NCI-H82 (cell line): Measurements from ENCODE around the gene MUC6.

Experiments
- DNase-seq: peaks from one replicate; lab custom pipeline; 2025; lab: John Stamatoyannopoulos, UW

The MUC6 gene

GRCh38 chr11:1036303-1036923 lies at the start of gene MUC6:
TSS of gene MUC6 (minus strand) at chr11:1036718. CDS start at chr11:1036655, 63 bp downstream.
- no peak for DNase-seq

GRCh38 chr11:1085440-1086170 lies 49.1 kb upstream of the MUC6 start:
- DNase-seq = no peak

GRCh38 chr11:1084561-1085439 lies 48.3 kb upstream of the MUC6 start:
- no peak for DNase-seq

- DNase-seq = no peak
Observed at GRCh38 chr11:1083621-1084551, 47.4 kb upstream of the MUC6 start.

GRCh38 chr11:1082728-1083620 lies 46.5 kb upstream of the MUC6 start:
- no peak for DNase-seq

- no peak for DNase-seq
Observed at GRCh38 chr11:1082346-1082727, 45.8 kb upstream of the MUC6 start.

- no peak for DNase-seq
Observed at GRCh38 chr11:1081601-1082311, 45.2 kb upstream of the MUC6 start.

- DNase-seq = no peak
Observed at GRCh38 chr11:1078191-1078601, 41.7 kb upstream of the MUC6 start.

GRCh38 chr11:1077417-1078119 lies 41.0 kb upstream of the MUC6 start:
- DNase-seq = no peak

GRCh38 chr11:1077033-1077416 lies 40.5 kb upstream of the MUC6 start:
- DNase-seq = no peak

GRCh38 chr11:1076061-1076665 lies 39.6 kb upstream of the MUC6 start:
- DNase-seq = no peak

- DNase-seq = no peak
Observed at GRCh38 chr11:1075341-1075911, 38.9 kb upstream of the MUC6 start.

- no peak for DNase-seq
Observed at GRCh38 chr11:1074244-1075221, 38.0 kb upstream of the MUC6 start, which contains the start of gene MUC2. TSS of gene MUC2 (plus strand) at chr11:1074874.

GRCh38 chr11:1073851-1074243 lies 37.3 kb upstream of the MUC6 start:
- DNase-seq = no peak

- DNase-seq = no peak
Observed at GRCh38 chr11:1073261-1073724, 36.8 kb upstream of the MUC6 start.

GRCh38 chr11:1072821-1073231 lies 36.3 kb upstream of the MUC6 start:
- no peak for DNase-seq
